ENCODE measurements around the gene MAP2K2.

DNA sequence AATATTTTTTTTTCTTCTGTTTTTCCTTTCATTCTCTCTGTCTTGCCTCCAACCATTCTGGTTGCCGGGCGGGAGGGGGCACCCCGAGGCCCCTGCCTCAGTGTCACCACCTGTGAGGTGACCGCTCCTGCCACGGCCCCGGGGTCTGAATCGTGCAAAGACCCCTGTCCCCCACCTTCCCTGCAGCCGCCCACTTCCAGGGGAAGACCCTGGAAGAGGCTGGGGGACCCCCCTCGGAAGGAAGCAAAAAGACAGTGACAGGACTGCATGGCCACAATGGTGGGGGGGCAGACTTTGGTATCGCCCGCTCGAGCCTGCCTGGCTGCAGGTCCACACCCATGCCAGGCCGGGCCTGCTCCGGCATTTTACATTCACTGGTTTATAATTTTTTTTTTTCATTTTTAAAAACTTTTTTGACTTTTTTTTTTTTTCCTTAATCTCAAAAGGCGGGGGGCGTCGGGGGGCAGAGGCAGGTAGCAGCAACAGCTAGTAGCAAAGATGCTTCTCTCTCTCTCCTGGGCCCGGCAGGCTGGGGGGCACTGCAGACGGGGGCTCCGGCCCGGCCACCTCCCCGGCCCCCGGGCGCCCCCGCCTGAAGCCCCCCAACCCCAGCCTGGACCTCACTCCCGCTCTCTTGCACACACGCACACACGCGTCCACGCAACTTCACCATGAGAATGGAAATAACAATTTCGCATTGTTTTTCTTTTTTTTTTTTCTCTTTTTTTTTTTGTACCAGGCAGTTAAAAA is 79.8 kb downstream of the MAP2K2 start:
- TF ChIP-seq, protein P1, sequence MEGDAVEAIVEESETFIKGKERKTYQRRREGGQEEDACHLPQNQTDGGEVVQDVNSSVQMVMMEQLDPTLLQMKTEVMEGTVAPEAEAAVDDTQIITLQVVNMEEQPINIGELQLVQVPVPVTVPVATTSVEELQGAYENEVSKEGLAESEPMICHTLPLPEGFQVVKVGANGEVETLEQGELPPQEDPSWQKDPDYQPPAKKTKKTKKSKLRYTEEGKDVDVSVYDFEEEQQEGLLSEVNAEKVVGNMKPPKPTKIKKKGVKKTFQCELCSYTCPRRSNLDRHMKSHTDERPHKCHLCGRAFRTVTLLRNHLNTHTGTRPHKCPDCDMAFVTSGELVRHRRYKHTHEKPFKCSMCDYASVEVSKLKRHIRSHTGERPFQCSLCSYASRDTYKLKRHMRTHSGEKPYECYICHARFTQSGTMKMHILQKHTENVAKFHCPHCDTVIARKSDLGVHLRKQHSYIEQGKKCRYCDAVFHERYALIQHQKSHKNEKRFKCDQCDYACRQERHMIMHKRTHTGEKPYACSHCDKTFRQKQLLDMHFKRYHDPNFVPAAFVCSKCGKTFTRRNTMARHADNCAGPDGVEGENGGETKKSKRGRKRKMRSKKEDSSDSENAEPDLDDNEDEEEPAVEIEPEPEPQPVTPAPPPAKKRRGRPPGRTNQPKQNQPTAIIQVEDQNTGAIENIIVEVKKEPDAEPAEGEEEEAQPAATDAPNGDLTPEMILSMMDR (conservative IDR thresholded peaks at IDR 0.05; ENCODE audit: low read length), result no peak
- no peak for TF ChIP-seq EZH2phosphoT487 (IDR thresholded peaks at IDR 0.05; ENCODE audit: borderline replicate concordance)

All from Loucy (cell line).